GM18519 (cell line): ENCODE data around the gene GNAI2.
"Not testable (repeated sequence)": the region's sequence is repeated elsewhere in the genome, so short reads cannot be mapped to it uniquely, and the experiment has no call there.

Source experiments
- ATAC-seq: cut with Tn5 transposase; IDR thresholded peaks from one replicate; pipeline ENCODE4 v1.9.1; 2021; ENCODE audit warnings: mild to moderate bottlenecking, moderate library complexity; ENCODE audit not compliant: unreplicated experiment, low FRiP score

Gene GNAI2

GRCh38 chr3:50272911-50273688 lies 37.1 kb downstream of the GNAI2 start:
- ATAC-seq: peak; percentile 68

DNA sequence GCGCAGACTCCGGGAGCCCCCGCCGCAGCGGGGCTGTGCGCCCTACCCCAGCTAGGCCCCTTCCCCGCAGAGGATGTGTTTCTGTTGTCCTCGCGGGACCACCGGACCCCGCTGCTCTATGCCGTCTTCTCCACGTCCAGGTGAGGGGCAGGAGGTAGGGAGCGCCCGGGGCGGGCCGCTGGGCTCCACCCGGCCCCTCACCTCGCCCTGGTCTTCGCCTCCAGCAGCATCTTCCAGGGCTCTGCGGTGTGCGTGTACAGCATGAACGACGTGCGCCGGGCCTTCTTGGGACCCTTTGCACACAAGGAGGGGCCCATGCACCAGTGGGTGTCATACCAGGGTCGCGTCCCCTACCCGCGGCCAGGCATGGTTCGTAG lies 37.7 kb downstream of the GNAI2 start:
- ATAC-seq: no peak

GRCh38 chr3:50274371-50275104 lies 38.5 kb downstream of the GNAI2 start:
- no peak for ATAC-seq

- no peak for ATAC-seq
Measured at GRCh38 chr3:50275141-50275995, 39.4 kb downstream of the GNAI2 start.

DNA sequence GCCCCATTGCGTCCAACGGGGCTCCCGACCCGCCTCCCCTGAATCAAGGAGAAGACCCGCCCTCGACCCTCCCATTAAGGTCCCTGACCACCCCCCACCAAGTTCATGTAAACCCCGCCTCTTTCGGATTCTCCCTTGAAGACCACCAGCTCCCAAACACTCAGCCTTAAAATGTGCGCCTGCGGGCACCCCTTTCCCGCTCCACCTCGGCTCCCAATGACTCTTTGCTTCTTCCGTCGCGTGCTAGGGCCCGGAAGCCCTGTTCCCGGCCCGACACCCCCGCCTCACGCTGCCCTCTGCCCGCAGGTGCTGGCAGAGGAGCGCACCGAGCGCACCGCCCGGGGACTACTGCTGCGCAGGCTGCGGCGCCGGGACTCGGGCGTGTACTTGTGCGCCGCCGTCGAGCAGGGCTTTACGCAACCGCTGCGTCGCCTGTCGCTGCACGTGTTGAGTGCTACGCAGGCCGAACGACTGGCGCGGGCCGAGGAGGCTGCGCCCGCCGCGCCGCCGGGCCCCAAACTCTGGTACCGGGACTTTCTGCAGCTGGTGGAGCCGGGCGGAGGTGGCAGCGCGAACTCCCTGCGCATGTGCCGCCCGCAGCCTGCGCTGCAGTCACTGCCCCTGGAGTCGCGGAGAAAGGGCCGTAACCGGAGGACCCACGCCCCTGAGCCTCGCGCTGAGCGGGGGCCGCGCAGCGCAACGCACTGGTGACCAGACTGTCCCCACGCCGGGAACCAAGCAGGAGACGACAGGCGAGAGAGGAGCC lies 40.2 kb downstream of the GNAI2 start:
- ATAC-seq: no peak

DNA sequence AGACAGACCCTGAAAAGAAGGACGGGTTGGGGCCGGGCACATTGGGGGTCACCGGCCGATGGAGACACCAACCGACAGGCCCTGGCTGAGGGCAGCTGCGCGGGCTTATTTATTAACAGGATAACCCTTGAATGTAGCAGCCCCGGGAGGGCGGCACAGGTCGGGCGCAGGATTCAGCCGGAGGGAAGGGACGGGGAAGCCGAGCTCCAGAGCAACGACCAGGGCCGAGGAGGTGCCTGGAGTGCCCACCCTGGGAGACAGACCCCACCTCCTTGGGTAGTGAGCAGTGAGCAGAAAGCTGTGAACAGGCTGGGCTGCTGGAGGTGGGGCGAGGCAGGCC lies 40.7 kb downstream of the GNAI2 start:
- no peak for ATAC-seq

- no peak for ATAC-seq
Measured at GRCh38 chr3:50278123-50278879, 42.3 kb downstream of the GNAI2 start.

- ATAC-seq: no peak
Measured at GRCh38 chr3:50278880-50279224, 42.8 kb downstream of the GNAI2 start, which contains the start of gene LSMEM2. Gene LSMEM2 (plus strand): TSS chr3:50279087. CDS start chr3:50279114, 27 bp downstream.

DNA sequence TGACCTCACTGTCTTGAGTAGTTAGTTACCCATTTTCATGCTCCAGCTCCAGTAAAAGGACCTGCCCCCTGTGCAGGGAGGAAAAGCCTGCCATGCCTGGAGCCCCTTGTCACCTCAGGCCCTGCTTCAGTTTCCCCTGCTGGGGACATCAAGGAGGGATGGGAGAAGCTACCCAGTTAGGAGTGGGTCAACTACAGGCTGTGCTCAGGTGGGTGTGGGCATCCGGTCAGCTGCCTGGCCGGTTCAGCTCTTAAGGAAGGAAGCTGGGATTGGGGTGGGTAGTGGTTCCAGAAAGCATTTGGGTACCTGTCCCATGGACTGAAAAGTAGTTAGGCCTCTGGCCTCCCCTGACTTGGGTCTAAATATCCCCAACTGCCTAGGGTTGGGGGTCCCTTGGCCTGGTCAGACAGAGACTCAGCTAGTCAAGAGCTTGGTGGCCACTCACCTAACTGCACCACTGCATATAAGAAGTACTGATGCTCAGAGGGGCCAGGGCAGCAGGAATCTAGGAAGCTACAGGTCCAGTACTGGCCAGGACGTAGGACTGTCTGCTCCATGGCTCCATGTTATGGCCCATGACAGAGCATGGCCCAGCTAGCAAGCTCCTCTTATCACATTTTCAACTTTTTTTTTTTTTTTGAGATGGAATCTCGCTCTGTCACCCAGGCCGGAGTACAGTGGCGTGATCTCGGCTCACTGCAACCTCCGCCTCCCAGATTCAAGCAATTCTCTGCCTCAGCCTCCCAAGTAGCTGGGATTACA lies 43.4 kb downstream of the GNAI2 start:
- ATAC-seq: no peak

- ATAC-seq: not testable (repeated sequence)
Measured at GRCh38 chr3:50284121-50284520, 48.1 kb downstream of the GNAI2 start.

DNA sequence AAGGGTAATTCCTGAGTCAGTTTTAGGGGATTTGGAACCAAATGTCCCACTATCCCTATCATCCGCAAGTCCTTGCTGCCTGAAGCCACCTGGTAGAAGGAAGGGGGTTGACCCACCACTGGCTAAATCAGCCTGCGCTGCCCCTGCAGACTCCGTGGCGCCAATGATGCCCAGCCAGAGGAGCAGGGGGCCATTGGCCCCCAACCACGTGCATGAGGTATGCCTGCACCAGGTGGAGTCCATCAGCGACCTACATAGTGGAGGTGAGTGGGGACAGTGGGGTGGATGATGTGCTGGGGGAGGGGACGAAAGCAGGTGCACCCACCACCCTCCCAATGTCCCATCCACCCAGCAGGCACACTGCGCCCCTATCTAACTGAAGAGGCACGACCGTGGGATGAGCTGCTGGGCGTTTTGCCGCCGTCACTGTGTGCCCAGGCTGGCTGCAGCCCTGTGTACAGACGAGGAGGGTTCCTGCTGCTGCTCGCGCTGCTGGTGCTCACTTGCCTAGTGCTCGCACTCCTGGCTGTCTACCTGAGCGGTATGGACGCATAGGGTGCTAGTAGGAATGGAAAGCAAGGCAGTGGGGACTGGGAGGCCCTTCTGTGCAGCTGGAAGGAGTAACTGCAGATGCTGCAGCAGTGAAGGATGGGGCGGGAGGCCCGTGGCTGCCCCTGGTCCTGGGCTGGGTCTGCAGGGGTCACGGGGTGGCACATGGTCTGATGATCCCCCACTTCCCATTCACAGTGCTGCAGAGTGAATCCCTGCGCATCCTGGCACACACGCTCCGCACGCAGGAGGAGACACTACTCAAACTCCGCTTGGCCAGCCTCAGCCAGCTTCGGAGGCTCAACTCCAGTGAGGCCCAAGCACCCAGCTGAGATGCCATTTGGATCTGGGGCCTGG lies 50.6 kb downstream of the GNAI2 start:
- ATAC-seq: no peak

DNA sequence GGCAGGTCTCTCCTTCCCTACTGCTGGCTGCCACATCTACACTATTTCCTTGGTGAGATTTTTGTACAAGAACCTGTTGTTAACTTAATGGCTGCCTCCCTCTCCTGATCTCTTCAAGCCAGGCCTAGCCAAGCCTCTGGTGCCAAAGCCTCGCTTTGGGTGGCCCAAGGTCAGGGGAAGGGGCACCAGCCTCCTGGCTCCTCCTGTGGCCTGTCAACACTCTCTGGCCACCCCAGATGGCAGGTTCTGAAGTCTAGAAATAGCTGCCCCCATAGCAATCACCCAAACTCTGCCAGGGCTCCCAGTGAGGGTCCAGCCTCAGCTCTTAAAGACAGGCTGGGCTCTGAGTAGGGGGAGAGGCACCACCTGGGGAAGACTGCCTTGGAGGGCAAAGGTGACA lies 51.3 kb downstream of the GNAI2 start:
- no peak for ATAC-seq

GRCh38 chr3:50288387-50289007 lies 52.5 kb downstream of the GNAI2 start:
- no peak for ATAC-seq

DNA sequence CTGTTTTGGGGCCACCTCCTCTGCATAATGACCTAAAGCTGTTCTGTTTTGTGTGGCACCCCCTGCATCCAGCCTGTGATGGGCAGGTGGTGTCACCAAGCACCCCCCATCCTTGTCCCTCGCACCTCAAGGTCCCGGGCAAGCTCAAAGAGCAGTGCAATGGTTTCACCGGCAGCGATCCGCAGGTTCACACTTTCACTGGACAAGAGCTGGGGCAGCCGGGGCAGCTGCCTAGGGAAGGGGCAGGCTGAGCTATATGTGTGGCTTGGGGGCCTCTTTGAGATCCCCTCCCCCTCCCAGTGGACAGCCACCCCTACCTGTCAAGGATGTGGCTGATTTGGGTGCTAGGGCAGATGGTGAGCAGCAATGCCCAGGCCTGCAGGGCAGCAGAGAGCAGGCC lies 53.1 kb downstream of the GNAI2 start:
- no peak for ATAC-seq

GRCh38 chr3:50290161-50290641 lies 54.2 kb downstream of the GNAI2 start:
- ATAC-seq: no peak

DNA sequence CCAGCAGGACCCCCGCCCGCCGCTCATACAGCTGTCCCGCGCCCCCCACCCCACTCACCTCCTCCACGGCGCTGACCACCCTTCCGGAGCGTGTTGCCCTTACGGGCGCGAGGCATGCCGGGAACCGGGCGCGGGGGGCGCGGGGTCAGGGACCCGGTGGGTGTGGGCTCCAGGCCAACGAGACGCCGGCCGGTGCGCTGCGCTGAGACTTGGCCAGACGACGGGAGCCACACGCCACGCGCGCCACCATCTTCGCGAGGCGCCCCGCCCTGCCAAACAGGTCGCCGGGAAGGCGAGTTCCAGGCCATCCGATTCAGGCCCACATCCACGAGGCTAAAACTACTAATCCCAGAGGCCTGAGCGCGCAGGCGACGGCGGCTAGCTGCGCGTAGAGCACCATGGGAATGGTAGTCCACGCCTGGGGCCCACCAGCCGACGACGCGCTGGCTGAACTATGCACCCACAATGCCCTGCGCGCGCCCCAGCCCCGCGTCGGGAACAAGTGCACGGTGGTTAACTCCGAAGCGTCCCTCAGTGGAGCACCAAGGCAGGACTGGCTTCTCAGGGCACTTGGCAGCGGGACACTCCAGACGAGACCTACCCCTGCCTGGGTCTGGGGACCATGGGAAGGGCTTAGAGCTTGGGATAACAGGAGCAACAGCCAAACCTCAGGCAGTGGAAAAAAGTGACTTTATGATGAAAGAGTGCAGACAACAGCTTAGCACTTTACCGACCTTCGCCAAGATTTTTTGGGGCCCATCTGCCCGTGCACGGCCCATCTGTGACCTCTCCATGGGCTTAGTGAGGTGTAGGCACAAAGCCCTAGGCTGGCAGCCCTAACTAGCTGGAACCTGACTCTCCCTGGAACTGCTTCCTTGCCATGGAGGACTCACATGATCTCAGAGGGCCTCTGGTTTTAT lies 56.4 kb downstream of the GNAI2 start, which contains the start of gene IFRD2:
Gene IFRD2 (minus strand): TSS at position 271 of the 920 bp plus-strand sequence. CDS start 155 bp downstream, at position 116.
- peak; percentile 83 for ATAC-seq
